ENCODE results near the gene VIM.

GRCh38 chr10:17282311-17282710, 54.3 kb downstream of the VIM start:
- TF ChIP-seq CTCF (IDR thresholded peaks at IDR 0.05 in 8 of 11, conservative IDR thresholded peaks at IDR 0.05 in 3 of 11) (no peak), POLR2A (IDR thresholded peaks at IDR 0.05) (no peak), POLR2AphosphoS5 (IDR thresholded peaks at IDR 0.05) (no peak)
